Heart left ventricle (tissue), 16 donors: Measurements from ENCODE around the gene CEP112. TPM values are rescaled to one million over a fixed set of nuclear protein-coding genes. Genes with fewer than 3 reads are reported as not detected.

Experiments used
- ATAC-seq, 4 donors: fragments of 200-7000 bp; cut with Tn5 transposase; one replicate each; pipeline ENCODE4 v1.9.1; 2020 to 2022; ENCODE audit warnings: moderate library complexity in 4 of 4, mild to moderate bottlenecking in 3 of 4, moderate number of reproducible peaks in 1 of 4
- DNase-seq, 5 donors: peaks; one replicate each; pipeline ENCODE4 v3.0.0-alpha.2; 2020
- H3K27ac ChIP-seq, 12 donors: fragments of 200-600 bp; sonication (generic) in 4 of 12; one replicate each; pipeline versions ENCODE4 v1.5.0 to v1.8.0; 2016 to 2022; ENCODE audit warnings: mild to moderate bottlenecking in 2 of 12
- H3K27me3 ChIP-seq, 9 donors: fragments of 200-600 bp; sonication (generic) in 2 of 9; one replicate each; pipeline versions ENCODE4 v1.5.1 to v1.8.0; 2016 to 2022; ENCODE audit warnings: mild to moderate bottlenecking in 3 of 9
- H3K36me3 ChIP-seq, 9 donors: fragments of 200-600 bp; sonication (generic) in 2 of 9; one replicate each; pipeline versions ENCODE4 v1.5.0 to v1.8.0; 2018 to 2022; ENCODE audit warnings: mild to moderate bottlenecking in 2 of 9
- H3K4me1 ChIP-seq, 12 donors: fragments of 200-600 bp; sonication (generic) in 4 of 12; one replicate each; pipeline versions ENCODE4 v1.5.0 to v1.8.0; 2016 to 2022; ENCODE audit warnings: mild to moderate bottlenecking in 3 of 12
- H3K4me3 ChIP-seq, 12 donors: fragments of 200-600 bp; sonication (generic) in 4 of 12; one replicate each; pipeline versions ENCODE4 v1.5.0 to v1.8.0; 2017 to 2022; ENCODE audit warnings: mild to moderate bottlenecking in 9 of 12, moderate library complexity in 4 of 12
- H3K9me3 ChIP-seq, 12 donors: fragments of 200-600 bp; sonication (generic) in 4 of 12; one replicate each; pipeline versions ENCODE4 v1.5.0 to v1.8.0; 2016 to 2022; ENCODE audit warnings: mild to moderate bottlenecking in 1 of 12
- CTCF ChIP-seq, 12 donors: fragments of 200-600 bp; sonication (generic) in 4 of 12; IDR thresholded peaks; one replicate each; pipeline versions ENCODE4 v1.5.0 to v1.8.0; 2018 to 2022; ENCODE audit warnings: antibody characterized with exemption in 12 of 12, mild to moderate bottlenecking in 5 of 12
- POLR2A ChIP-seq, 2 donors: fragments of 450-650 bp; IDR thresholded peaks; one replicate each; pipeline ENCODE4 v1.6.1; 2017; ENCODE audit warnings: antibody characterized with exemption in 2 of 2, mild to moderate bottlenecking in 2 of 2, moderate library complexity in 2 of 2
- whole genome bisulfite sequencing, 4 donors: extraction: QIAGEN DNeasy Blood & Tissue Kit in 2 of 4; methylation state at CpG; one replicate each; pipeline versions ENCODE4 v1.1.5 to v1.1.7; 2013 to 2018; 5-methylcytosine and 5-hydroxymethylcytosine counted together
- intact Hi-C, 10 donors: fragments of 100-400 bp; cut with DNase I; formaldehyde crosslinking; loops; one replicate each; pipeline versions ENCODE4 v1.11.1 to v1.14.2; 2022
- polyA plus RNA-seq, 2 donors: library from polyadenylated mRNA; stranded (reverse); fragments of 200-250 nt; gene quantifications; one replicate each; pipeline ENCODE4 v1.2.3, GENCODE V29; 2013
- total RNA-seq, 9 donors: library from RNA; depleted of rRNA in 2 of 9; stranded (reverse); fragments of >200 nt in 2 of 9; fragmentation: NEBNext Ultra II Directional in 3 of 9; extraction: Animal tissue kit (Norgen Biotek cat#: 25700) in 3 of 9; gene quantifications; one replicate each; pipeline versions ENCODE4 v1.1.0 to v1.2.4, GENCODE V29; 2016 to 2023
- donor health status: ischemic (EF 13 %, LVEDD 7.1; RV severe dilation, severe dysfunction).
- donor health status: healthy with polysubstance abuse.
- donor health status: DM: no; HTN: yes; CAD: no.
- donor health status: DM: no; HTN: no; CAD: no.
- donor health status: ischemic (EF 25% LVEDD 6.9; RV normal size, moderate dysfunction).
- donor health status: ischemic (EF 25% LVEDD 5.7; RV mildly dilated, moderate dysfunction).
- donor health status: healthy.
- donor health status: DM: yes; HTN: yes; CAD: no.
- donor health status: ischemic (EF 35%, LVEDD 5.7; RV mildly dilated, moderate dysfunction).
- donor health status: nonischemic (EF 11% LVEDD 7.7; RV severe dilation, severe dysfunction).
- donor health status: DM: yes; HTN: yes; CAD: no.
- donor health status: PGD.
- donor health status: ischemic (EF 29% LVEDD 5.4; RV normal size, mild dysfunction).
- donor health status: nonischemic (EF 23%, LVEDD 6.1; RV moderate dilation, normal function).

CEP112 gene
- total and polyA plus RNA-seq, 11 donors, result 5.5 to 28.3 (median 14.3) TPM

GRCh38 chr17:65704731-65705130 lies 487.2 kb downstream of the CEP112 start:
- Histone ChIP-seq H3K9me3 (no peaks in the 10 kb centered on the region), H3K27ac (no peak overlapping the region), H3K36me3 (no peaks in the 10 kb centered on the region), H3K4me3 (no peak overlapping the region), H3K27me3 (no peaks in the 10 kb centered on the region), H3K4me1 (peaks cover 0 to 4% (median 0%) of the 10 kb centered on the region in 12 donors)
- 58 to 63% (median 61%) methylated on average over 5 of the region's 5 CpGs for WGBS, 4 donors
- intact Hi-C loops, result no loop called here
- DNase-seq, result no peak
- no peak for ATAC-seq
- no peak for TF ChIP-seq CTCF (IDR thresholded peaks at IDR 0.05)
- no peak for TF ChIP-seq POLR2A (IDR thresholded peaks at IDR 0.05)

- intact Hi-C loops, result no loop called here
- DNase-seq (no peak), ATAC-seq (no peak)
- H3K27ac ChIP-seq, result no peak overlapping the region
- no peaks in the 10 kb centered on the region for H3K27me3 ChIP-seq
- WGBS, 4 donors, result 84 to 89% (median 87%) methylated on average over 9 of the region's 9 CpGs
- no peaks in the 10 kb centered on the region for H3K9me3 ChIP-seq
- H3K4me1 ChIP-seq, result peaks cover 0 to 4% (median 0%) of the 10 kb centered on the region in 12 donors
- H3K4me3 ChIP-seq, result no peak overlapping the region
- TF ChIP-seq CTCF (IDR thresholded peaks at IDR 0.05), result no peak
- TF ChIP-seq POLR2A (IDR thresholded peaks at IDR 0.05), result no peak
- H3K36me3 ChIP-seq, result no peaks in the 10 kb centered on the region
These were observed 488.0 kb downstream of the CEP112 start for GRCh38 chr17:65703891-65704290.

GRCh38 chr17:65699459-65699858 lies 492.5 kb downstream of the CEP112 start:
- peaks cover 0 to 7% (median 0%) of the 10 kb centered on the region in 12 donors for H3K4me1 ChIP-seq
- H3K9me3 ChIP-seq, result no peaks in the 10 kb centered on the region
- WGBS, 4 donors, result 76 to 94% (median 81%) methylated on average over 5 of the region's 5 CpGs
- intact Hi-C loops, result no loop called here
- DNase-seq, result no peak
- no peaks in the 10 kb centered on the region for H3K27me3 ChIP-seq
- H3K27ac ChIP-seq, result no peak overlapping the region
- TF ChIP-seq POLR2A (IDR thresholded peaks at IDR 0.05) (no peak), CTCF (IDR thresholded peaks at IDR 0.05) (no peak)
- no peaks in the 10 kb centered on the region for H3K36me3 ChIP-seq
- no peak for ATAC-seq
- no peak overlapping the region for H3K4me3 ChIP-seq

- TF ChIP-seq CTCF (IDR thresholded peaks at IDR 0.05) (no peak), POLR2A (IDR thresholded peaks at IDR 0.05) (no peak)
- 51 to 67% (median 53%) methylated on average over 11 of the region's 11 CpGs for WGBS, 4 donors
These were observed 493.4 kb downstream of the CEP112 start for GRCh38 chr17:65698381-65699061.

More at GRCh38 chr17:65698381-65699061, 493.4 kb downstream of the CEP112 start:
- ATAC-seq (no peak), DNase-seq (no peak)
- Histone ChIP-seq H3K4me1 (peaks cover 0 to 7% (median 0%) of the 10 kb centered on the region in 12 donors), H3K27ac (no peak overlapping the region), H3K9me3 (no peaks in the 10 kb centered on the region), H3K36me3 (no peaks in the 10 kb centered on the region), H3K4me3 (no peak overlapping the region), H3K27me3 (no peaks in the 10 kb centered on the region)
- intact Hi-C loops, result no loop called here
